GM21786 (cell line): Measurements from ENCODE around the gene ELF5.
A peak's percentile ranks its signal among the peaks of the same experiment; 100 is the strongest.

Experiments
- ATAC-seq: cut with Tn5 transposase; IDR thresholded peaks from one replicate; pipeline ENCODE4 v1.9.1; 2021; ENCODE audit not compliant: unreplicated experiment

Gene ELF5

DNA sequence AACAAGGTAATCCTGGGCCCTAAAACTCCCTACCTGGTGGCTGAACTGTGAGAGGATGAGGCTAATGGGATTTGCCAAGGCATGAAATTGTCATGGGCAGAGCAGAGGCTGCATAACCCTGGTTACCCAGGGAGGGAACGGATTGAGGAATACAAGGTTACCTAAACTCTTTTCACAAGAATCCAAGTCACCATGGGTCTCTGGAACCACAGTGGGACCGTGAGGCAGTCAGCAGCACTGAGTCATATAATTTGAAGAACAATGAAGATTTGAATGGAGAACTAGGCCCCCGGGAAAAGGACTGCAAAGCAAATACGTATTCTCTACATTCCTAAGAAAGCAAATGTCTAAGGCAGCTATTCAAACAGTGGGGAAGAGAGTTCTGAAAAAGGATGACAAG, 55.1 kb downstream of the ELF5 start:
- no peak for ATAC-seq

DNA sequence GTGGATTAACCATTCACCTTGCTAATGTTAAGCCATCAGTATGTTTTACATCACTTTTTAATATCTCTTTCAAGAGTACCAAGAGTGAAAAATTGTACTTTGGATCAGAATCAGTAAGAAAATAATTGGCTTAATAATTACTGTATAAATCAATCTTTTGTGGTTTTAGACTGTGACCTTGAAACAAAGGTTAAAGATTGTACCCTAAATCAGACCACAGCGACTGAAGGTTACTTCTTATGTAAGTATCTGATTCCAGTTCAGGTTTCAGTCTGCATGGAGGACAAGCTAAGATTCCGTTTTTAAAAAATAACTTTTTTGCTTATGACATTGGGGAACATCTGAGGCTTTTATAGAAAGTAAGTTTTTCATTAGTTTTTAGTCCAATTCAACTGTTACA, 56.0 kb downstream of the ELF5 start:
- ATAC-seq = no peak

DNA sequence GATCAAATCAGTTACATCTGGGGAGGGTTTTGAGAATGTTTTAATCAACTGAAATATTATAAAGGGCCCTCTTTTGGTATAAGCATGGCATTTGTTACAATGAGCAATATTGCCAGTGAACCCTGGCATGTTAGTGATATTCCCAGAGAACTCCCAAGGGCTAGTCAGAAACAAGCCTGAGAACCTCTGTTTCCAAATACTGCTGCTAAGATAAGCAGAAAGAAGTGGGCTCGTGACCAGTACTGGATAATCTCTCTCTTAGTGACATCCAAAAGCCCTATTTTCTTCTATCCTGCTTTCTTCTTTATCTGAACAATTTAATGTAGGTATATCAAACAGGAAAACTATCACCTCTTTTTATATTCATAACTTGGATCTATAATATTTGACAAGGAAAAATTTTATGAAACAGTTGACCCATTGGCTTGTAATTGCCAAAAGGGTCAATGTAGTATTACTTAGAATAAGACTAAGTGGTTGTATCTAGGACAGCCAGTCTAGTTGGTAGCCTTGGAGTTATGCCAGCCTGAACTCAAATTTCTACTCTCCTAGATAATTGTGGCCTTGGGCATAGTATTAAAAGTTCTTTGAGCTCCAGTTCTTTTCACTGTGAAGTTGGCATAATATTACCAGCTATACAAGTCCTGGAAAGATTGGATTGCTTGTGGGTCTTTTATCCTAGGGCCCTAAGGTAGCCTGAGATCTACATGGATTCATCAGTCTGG, 59.1 kb downstream of the ELF5 start:
- no peak for ATAC-seq

DNA sequence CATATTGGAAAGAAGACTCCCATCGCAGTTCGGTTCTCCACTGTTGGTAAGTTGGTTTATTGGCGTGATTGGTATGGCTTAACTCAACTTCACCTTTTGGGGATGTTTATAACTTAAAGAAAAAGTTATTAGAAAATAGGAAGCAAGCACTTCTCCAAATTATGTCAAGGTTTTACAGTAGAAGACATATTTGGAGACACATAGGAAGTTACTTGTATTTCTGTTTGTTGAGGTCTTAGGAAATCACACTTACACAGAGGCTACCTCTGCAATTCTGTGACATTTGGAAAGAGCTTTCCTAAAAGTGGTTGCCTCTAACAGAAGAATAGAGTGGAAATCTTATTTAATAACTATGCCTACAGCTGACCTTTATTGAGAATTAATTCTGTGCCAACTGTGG, 62.5 kb downstream of the ELF5 start:
- no peak for ATAC-seq

DNA sequence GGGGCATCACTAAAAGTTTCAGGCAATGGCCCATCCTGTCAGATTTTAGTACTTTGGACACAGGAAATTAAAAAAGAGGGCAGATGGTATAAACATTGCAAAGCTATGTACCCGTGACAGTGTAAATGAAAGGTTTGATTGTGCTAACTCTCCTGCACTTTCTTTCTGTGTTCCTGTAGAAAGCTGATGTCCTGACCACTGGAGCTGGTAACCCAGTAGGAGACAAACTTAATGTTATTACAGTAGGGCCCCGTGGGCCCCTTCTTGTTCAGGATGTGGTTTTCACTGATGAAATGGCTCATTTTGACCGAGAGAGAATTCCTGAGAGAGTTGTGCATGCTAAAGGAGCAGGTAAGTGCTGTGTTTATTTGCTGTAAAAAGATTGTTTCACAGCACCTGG, 64.6 kb downstream of the ELF5 start:
- ATAC-seq = no peak

DNA sequence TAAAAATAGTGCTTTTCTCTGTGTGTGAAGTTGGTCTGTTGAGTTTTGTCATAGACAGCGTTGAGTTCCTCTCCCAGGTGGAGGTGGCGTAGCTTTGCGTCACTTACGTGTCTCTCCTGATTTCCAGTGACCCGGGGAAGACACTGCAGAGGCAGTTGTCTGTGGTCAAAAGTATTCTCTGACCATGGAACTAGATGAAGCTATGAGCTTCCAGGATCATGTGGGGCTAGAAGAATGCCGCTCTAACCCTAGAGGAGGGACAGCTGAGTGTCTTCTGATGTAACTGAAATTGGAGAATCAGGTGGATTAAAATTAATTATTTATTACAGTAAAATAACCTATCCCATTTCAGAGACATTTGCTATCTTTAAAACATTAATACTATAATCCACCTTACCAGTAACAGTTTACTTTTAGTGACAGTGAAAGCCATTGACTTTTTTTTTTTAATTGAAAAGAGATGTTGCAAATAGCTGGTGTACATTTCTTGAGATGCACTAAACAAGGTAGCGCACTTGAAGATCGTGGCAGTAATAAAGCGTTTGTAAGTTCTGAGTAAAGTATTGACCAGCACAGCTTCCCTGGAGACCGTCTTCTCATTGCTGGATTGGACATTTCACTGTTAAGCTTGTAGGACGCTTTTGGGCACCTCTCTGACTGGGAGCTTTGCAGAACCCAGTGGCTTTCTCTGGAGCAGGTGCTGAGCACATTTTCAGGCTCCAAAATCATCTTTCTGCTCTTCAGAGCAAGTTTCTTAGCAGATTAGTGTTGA, 65.2 kb downstream of the ELF5 start:
- ATAC-seq = no peak

DNA sequence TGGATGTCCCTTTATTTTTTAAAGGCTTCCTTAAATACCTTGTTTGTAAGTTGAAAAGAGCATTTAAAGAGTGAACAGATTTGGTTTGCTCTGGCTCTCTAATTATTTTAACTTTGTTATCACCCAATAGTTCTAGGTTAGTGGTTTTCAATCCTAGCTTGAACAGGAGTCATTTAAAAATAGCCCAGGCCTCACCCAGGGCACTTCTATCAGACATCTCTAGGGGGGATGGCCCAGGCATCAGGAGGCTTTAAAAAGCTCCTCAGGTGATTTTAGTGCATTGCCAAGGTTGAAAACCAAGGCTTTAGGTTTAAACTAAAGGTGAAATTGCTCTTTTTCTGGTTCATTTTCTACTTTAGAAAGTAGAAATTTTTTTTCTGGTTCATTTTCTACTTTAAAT, 66.5 kb downstream of the ELF5 start:
- no peak for ATAC-seq

DNA sequence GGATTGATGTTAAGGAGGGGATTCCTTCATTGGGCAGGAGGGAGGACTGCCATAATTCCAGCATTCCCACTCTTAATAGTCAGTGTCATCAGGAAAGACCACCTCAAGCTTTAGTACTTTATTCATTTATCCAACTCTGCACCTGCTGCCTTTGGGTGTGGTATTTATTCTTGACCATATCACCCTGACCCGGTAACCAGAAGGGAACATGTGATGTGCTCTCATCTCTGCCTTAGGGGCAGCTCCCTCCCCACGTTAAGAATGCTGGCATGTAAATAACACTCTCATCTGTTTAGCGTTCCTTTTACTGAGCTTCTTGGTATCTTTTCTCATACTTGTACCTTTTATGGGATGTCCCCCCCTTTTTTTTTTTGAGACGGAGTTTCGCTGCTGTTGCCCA, 67.2 kb downstream of the ELF5 start:
- no peak for ATAC-seq

DNA sequence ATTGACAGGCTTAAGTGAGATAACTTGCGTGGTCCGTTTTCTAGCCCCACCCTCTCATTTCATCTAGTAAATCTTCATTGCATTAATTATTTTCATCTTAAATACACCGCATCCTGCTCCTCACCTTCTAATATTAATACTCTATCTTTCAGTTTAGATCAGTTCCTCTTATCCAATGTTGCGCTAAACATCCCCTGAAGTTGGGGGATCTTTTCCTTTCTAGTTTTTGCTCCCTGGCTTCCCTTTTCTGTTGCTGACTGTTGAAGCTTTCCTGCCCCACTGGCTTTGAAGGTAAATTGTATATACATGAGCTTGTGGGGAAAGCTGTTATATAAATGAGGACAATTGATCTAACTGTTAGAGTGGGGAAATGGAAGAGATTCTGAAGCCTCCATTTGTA, 67.6 kb downstream of the ELF5 start:
- no peak for ATAC-seq

DNA sequence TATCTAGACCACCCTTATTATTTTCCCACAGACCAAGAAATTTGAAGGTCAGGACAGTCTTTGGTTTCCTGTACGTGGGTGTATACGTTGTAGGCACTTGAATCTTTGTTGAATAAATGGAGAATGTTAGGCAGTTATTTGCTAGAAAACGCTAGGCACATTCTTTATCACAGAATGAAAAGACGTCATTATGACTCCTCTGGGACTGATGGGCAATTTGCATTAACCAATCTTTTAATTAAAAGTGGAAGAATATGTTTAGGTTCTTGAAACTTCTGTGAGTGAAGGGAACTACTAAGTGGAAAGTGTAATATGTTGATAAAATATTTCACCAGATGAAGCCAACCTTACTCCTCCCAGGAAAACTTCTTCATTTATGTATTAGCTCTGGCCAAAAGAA, 69.2 kb downstream of the ELF5 start:
- ATAC-seq = no peak

DNA sequence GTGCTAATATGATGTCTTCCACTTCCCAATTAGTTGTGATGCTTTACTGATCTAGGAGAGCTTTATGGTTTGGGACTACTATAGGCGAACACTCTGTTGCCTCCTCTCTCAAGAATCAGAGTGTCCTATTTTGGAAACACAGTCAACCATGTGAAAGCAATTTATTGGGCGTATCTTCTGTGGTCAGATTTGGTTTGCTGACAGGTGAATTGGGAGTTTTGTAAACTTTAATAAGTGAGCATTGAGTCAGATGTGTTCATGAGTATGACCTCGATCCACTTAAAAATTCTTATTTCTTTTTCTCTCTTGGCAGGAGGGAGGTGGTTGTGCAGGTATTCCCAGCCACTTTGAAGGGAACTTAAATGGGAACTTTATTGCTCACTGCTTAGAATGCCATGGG, 70.5 kb downstream of the ELF5 start:
- ATAC-seq = no peak

DNA sequence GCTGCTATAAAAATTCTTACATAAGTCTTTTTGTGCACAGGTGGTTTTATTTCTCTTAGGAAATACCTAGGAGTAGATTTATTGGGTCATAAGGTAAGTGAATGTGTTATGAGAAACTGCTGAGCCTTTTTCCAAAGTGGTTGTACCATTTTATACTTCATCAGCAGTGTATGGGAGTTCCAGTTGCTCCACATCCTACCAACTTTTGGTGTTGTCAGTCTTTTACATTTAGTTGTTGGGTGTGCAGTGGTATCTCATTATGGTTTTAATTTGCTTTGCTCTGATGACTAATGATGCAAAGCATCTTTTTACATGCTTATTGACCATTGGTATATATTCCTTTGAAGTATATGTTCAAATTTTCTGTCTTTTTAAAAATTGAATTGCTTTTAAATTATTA, 71.8 kb downstream of the ELF5 start:
- ATAC-seq = no peak

DNA sequence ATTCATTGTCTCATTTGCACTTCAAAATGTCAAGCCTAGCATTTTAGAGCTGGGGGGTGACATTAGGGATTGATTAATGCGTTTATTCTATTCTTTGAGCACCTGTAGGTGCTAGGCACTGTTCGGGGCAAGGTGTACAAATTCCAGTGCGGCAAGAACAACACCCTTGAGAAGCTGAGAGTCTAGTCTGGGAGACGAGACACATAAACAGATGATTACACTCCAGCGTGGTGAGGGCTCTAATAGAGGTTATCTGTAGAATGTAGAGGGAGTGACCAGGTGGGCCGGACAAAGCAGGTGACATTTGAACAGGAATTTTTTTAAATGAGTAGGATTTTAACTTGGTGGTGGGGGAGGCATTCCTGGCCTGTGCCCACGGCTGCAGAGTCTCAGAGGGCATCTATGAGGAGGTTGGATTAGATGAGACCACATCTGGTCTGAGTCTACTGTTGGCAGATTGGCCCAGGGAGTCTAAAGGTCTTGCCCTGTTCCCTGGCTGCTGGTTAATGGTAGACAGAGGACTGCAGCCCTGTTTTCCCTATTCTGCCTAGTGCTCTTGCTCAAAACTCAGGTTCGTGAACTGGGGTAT, 73.9 kb downstream of the ELF5 start:
- ATAC-seq = no peak

DNA sequence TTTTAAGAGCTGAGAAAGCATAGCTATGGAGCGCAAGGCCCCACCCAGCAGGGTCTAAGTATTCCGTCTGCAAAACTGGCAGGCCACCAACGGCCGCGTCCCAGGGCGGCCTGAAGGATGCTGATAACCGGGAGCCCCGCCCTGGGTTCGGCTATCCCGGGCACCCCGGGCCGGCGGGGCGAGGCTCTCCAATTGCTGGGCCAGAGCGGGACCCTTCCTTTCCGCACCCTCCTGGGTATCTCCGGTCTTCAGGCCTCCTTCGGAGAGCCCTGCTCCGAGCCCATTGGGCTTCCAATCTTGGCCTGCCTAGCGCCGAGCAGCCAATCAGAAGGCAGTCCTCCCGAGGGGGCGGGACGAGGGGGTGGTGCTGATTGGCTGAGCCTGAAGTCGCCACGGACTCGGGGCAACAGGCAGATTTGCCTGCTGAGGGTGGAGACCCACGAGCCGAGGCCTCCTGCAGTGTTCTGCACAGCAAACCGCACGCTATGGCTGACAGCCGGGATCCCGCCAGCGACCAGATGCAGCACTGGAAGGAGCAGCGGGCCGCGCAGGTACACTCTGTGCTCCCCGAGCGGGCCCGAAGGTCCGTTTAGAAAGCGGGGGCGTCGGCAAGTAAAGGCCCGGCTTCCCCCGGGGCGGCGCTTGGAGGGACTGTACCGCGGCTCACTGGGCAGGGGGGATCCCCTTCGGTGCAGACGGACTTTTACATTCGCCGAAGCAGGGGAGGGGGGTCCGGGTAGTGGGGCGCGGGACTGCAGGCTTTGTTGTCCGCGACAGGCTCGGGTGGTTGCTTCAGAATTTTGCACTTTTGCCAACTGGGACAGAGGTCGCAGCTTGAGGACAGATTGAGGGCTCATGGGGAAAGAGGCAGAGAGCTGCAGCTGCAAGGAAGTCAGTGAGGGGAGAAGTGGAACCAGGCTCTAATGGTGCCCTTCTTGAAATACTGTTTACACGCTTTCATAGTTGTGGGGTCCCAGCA, 74.8 kb downstream of the ELF5 start, which contains the start of gene CAT:
Gene CAT, plus strand, starts transcription at position 406 of the 979 bp plus-strand sequence. Its CDS starts 80 bp downstream, at position 486.
- peak; percentile 96 for ATAC-seq

DNA sequence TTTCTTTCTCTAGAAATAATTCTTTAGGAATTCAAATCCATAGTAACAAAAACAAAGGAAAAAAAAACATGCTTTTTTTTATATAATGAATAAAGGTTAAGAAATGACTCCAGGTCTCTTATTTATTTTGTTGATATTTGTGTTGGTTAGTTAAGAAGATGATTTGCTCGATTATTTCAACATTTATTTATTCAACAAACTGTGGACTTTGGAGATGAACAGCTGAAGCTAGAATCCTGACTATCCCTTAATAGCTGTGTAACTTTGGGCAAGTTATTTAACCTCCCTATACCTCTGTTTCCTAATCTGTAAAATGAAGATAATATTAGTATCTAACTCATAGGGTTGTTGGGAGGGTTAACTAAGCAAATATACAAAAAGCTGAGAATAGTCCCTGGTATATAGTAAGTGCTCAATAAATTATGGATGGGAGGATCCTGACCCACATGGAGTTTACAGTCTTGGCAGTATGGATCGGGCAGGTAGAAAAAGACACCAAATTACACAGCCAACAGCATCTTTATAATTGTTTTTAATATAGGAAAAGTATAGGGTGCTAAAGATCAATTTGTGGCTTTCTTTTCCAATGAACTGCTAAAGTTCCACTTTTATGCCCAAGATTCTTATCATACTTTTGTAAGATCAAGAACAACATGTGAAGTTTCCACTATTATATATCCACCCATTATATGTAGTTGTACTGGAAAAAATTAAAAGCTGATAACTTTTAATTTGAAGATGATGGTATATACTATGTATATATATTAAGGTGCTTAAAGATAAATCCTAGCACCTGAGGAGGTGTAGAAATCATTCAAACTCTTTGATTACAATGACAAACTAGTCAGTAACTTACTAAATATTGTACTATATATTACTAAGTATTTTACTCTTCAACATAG, 76.1 kb downstream of the ELF5 start:
- ATAC-seq = no peak

DNA sequence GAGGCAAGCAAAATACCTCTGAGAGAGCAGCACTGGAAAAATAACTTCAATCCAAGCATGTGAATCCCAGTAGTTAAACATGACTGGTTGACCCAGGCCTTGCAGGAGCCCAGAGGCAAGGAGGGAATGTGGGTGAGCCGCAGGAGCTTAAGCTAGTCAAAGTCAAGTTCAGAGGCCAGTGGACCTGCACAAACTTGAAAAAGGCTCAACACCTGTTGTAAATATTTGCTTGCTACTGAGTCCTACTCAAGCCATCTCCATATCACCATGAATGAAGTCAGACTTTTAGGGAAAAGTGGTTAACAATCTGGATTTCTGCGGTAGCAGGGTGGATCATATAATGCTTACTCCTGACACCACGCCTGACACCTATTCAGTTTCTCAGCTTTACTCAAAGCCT, 79.7 kb downstream of the ELF5 start:
- ATAC-seq = no peak

DNA sequence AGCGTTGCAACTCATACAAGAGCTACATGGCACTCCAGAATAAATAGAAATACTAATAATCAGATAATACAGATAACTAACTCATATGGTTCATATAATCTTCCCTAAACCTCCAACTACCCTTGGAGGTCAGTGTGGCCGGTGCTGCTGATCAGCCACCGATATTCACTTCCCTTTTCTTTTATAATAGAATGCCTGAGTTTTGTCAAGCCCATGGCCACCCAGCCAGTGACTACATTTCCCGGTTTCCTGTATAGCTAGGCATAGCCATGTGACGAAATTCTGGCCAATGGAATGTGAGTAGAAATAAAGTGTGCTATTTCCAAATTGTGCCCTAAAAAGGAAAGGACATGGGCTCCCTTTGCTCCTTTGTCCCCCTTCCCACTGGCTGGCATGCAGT, 80.8 kb downstream of the ELF5 start:
- ATAC-seq = no peak

DNA sequence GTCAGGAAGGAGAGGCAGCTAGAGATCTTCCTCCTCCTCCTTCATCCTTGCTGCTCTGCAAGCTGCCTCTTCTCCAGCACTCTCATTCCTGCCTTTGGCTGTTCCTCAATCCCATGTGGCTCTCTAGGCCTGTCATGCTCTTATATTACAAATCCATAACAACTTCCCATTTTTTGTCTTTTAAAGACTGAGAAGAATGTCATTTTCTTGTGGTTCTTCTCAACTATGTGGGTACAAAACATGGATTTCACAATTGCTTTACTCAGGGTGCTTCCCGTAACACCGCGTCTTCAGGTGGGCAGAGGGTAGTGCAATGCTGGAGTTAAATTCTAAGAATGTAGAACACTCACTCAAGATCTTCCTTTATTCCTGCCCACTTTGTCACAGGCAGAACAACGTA, 81.6 kb downstream of the ELF5 start:
- no peak for ATAC-seq
